HL-60 (cell line): Measurements from ENCODE around the gene ACSL6.

Experiments
- CTCF ChIP-seq: IDR thresholded peaks from one replicate; pipeline ENCODE4 v1.5.1; 2011; ENCODE audit warnings: low read length, control low read depth, inconsistent platforms; ENCODE audit not compliant: insufficient read depth
- GABPA ChIP-seq: IDR thresholded peaks from 2 replicates; pipeline ENCODE4 v1.6.1; 2012; ENCODE audit warnings: low read depth
- POLR2AphosphoS5 ChIP-seq: IDR thresholded peaks from 2 replicates; pipeline ENCODE4 v1.6.1; 2012; ENCODE audit warnings: low read depth
- REST ChIP-seq: IDR thresholded peaks from 2 replicates; pipeline ENCODE4 v1.6.1; 2012; ENCODE audit warnings: low read depth; ENCODE audit not compliant: insufficient replicate concordance

- TF ChIP-seq CTCF = no peak
- no peak for TF ChIP-seq REST
- TF ChIP-seq POLR2AphosphoS5 = no peak
- no peak for TF ChIP-seq GABPA
These were observed 82.5 kb downstream of the ACSL6 start for GRCh38 chr5:131928957-131929356.
